Umbilical cord (tissue), 2 donors: ENCODE data around the gene ARID1B. TPM values are rescaled to one million over a fixed set of nuclear protein-coding genes. Genes with fewer than 3 reads are reported as not detected.
"Not testable (repeated sequence)": the region's sequence is repeated elsewhere in the genome, so short reads cannot be mapped to it uniquely, and the experiment has no call there.

Source experiments
- DNase-seq: peaks from one replicate; pipeline ENCODE4 v3.0.0-alpha.2; 2015; ENCODE audit warnings: low spot score
- total RNA-seq: library from RNA; depleted of rRNA; stranded (reverse); fragments of >200 nt; gene quantifications from one replicate; pipeline ENCODE4 v1.2.3, GENCODE V29; 2014; ENCODE audit warnings: low replicate concordance; ENCODE audit not compliant: insufficient read depth

ARID1B gene
- total RNA-seq, 1 donor from 2014 or later = 102 TPM

DNA sequence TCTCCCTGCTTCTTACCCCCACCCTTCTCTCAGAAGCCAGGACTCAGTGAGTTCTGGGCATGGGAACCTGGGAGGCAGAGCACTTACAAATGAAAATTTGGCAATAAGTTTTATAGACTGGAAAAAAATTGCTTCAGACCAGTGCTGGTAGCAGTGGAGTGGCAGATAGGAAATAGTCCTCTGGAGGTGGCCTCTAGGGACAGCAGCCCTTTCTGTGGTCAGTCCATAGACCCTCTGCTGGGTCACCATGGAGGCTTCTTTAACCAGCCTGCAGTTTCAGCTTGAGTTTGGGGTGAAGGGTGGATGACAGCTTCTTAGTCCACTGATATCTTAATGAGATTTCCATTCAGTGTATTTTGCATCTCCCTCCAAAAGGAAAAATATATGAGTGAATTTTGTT is 179.1 kb downstream of the ARID1B start:
- no peak for DNase-seq

DNA sequence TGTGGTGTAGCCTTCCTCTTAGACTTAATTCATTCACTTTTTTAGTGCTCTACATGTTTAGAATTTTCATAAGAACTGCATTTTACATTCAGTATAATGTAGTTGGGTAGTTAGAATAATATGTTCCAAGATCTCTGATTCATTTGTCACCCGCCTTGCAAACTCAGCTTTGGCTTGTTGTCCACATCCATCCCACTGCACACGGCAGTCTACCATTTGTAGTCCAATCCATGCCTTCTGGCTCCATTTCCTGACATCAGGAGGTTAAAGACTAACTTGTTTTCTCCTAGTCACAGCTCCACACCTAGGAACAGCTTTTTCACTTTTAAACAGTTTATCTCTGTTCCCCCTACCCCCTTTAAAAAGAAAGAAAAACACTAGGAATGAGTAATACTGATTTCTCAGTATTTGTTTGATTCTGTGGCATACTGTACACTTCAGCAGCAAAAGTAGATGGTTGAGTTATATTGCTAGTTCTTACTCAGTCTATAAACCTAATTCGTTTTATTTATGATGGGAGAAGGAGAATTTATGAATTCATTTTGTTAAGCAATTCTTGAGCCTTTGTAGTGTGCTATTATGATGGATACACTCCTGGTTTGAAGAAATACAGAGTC is 180.9 kb downstream of the ARID1B start:
- DNase-seq = no peak

DNA sequence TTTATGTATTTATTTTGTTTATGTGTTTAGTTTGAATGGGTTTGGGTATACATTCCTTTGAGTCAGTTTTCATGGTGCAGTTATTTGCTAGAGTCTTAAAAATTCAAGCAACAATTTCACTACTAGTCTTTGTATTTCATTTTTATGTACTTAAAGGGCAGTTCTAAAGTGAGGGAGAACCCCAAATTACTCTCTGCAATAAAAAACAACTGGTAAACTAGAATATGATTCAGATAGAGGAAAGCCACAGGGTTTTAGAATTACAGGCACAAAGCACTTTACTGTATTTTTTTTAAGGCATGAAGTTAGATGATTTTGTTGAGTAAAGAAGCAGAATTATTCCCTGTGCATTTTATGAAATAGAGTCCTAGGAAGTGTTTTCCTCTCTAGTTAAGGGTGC is 183.3 kb downstream of the ARID1B start:
- DNase-seq = no peak

DNA sequence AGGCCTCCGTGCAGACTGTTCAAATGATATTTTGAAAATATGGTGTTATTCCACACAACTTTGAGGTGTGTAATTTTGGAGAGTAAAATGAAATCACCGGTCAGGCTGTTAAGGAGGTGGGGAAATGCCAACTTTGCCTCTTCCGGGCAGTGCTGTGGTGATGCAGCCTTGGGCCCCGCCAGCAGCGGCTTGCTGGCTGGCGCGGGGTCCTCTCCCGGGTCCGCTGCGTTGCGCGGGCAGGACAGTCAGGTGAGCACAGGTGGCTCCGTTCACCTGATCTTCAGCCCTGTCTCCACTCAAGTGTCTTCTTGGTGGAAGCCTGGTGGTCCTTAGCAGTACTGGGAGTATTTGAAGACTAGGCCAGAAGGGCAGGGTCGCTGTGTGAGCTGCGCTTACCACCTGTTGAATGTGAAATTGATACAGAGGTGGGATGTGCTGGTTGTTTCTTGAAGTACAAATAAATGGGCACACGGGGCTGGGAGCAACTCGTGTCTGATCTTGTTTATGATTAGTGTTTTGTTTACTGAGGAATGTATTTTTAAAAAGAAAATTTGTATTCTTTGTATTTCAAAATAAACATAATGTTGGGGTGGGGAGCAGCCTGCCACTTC is 184.2 kb downstream of the ARID1B start:
- DNase-seq = no peak

DNA sequence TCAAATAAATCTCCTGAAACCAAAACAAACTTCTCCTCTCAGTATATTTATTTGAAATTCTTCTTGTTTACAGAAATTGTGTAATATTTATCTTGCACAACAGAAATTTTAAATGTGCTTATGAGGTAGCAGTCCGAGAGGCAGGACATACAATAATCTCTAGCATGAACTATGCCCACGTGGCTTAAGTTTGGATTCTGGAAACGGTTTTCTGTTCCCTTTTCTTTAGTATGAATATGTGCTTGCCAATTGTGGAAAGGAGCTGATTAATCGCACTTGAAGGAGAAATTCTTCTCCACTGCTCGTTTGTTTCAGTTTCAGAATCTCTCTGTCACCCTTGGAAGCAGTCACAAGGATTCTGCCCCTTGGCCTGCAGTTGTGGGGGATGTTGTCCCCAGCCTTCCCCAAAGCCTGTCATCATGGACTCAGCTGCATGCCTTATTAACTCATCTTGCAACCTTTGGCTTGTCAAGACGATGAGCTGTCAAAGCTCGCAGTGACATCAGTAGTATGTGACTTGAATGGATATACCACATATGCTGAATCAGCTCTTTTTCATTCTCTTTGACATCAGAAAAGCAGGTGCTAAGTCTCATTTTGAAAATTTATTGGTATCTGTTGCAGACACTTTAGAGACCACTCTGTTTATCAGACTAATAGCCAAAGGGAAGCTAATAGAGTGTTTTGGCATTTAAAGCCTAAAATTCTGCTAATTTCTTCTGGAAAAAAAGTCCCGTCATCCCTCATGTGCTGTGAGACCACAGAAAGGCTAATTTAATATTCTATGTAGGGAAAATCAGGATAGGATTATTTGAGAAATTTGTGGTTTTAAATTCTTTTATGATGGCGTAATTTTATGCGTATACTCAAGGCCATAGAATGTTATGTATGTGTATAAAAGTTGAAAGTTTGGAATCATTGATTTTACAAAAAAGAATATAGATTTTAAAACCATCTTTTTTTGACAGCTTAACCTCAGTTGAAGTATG is 186.8 kb downstream of the ARID1B start:
- no peak for DNase-seq

DNA sequence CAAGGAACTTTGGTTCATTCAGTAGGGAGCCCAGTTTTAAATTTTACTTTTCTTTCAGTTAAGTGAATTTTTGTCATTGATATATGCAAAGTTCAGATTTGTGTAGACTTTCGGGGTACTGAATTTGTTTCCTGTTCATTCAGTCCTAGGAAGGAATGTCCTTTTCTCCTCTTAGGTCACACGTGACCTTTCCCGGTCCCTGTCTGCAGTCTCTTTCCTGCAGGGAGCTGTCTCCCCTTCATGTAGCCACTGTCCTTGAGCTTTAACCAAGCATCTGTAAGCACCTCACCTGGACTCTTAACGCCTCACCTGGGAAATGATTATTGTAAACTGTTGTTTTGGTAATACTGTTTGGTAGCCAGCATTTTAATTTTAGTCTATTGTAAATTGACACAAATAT is 190.7 kb downstream of the ARID1B start:
- no peak for DNase-seq

DNA sequence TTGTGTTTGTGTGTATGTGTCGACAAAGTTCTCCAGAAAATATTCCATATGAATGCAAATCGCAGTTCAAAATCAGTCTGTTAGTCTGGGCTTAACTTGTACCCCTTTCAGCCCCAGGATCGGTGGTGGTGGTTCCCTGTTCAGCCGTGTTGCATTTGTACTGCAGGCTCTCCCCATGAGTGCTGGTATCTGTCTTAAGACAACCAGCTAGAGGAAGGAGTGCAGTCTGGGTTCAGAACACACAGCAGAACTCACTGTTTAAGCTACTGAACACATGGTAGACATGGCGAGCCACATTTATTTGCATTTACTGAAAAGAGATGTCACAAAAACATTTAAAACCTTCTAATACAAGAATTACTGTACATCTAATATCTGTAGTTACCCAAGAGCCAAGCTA is 192.1 kb downstream of the ARID1B start:
- no peak for DNase-seq

DNA sequence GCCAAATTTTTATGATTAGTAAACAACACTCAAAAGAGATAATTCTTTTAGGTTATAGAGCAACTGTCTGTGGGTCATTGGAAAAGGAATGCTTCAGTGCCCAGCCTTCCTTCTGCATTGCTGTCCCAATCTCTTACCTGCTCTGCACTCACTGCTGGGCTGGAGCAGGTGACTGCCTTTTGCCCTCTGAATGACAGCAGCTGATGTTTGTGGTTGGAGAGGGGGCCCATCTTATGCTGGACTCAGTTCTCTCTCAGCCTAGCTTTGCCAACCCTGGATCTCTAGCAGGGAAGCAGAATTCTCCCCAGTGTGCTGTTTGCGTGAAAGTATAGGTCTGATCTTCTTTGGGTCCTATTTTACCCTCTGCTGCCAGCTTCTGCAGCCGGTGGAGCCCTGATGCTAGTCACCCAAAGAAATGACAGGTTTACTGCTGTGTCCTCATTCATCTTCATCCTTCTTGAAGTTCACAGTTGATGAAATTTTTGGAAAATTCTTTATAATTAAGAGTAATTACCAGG is 193.5 kb downstream of the ARID1B start:
- no peak for DNase-seq

DNA sequence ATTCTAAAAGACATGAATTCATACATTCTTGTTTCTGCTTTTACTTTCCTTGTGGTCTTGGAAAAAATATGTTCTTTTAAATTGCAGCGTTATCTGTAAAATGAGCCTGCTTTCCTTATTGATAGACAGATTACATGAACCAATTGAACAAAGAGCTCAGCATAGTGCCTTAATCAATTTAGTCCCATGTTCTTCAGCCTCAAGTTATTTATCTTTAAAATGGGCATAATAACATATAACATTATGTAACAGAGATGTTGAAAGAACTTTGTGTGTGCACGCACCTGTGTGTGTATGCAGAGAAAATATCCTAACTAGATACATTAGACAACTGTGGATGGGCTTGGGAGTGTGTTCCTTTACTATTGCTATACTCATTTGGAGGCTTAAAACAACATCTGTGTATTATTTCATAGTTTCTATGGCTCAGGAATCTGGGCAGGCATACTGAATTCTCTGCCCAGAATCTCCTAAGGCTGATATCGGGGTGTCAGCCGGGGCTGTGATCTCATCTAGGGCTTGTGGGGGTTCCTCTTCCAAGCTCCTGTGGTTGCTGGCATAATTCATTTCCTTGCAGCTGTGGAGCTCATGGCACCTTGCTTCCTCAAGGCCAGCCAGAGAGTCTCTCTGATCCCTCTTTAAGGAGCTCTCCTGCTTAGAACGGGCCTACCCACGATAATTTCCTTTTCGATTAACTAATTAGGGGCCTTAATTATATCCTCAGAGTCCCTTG is 194.1 kb downstream of the ARID1B start:
- no peak for DNase-seq

DNA sequence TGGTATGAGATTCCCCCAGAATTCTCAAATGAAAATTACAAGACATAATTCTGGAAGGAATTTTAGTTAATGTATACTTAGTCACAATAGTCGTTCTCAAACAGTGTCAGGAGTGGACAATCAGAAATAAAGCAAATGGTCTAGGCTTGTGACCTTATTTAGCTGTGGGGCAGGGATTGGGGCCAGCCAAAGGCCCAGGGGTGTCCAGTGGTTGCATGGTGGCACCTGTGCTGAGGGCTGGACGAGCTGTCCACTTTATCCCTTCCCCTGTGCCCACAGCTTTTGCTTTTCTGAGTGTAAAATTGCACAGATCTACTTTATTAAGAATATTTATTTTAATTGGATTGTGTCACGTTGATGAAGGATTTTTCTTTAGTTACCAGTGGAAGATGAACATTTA is 195.0 kb downstream of the ARID1B start:
- DNase-seq = no peak

DNA sequence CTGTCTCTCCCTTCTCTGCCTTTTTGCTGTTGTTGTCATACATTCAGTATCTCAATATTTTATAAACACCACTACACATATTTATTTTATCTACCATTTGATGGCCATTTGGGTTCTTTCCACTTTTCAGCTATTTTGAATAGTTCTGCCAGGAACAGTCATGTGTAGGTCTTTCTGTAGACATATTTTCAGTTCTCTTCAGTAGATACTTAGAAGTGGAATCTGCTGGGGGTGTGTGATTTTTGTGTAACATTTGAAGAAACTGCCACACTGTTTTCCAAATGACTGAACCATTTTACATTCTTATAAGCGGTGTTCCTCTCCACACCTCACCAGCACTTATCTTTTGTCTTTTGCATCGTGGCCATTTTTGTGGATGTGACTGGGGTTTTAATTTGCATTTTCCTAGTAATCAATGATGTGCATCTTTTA is 197.7 kb downstream of the ARID1B start:
- DNase-seq = no peak

DNA sequence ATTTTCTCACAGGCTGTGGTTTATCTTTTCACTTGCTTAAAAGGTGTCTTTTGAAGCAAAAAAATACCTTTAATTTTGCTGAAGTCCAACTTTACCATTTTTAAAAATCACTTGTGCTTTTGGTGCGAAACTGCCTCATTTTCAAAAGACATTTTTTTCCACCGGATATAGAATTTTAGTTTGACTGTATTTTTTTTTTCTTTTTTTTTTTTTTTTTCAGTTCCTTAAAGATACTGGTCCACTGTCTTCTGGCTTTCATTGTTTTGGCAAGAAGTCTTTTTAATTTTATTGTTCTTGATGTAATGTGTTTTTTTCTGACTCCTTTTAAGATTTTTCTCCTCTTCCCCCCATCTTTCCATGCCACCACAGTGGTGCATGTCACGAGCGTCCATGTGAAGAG is 198.2 kb downstream of the ARID1B start:
- no peak for DNase-seq

DNA sequence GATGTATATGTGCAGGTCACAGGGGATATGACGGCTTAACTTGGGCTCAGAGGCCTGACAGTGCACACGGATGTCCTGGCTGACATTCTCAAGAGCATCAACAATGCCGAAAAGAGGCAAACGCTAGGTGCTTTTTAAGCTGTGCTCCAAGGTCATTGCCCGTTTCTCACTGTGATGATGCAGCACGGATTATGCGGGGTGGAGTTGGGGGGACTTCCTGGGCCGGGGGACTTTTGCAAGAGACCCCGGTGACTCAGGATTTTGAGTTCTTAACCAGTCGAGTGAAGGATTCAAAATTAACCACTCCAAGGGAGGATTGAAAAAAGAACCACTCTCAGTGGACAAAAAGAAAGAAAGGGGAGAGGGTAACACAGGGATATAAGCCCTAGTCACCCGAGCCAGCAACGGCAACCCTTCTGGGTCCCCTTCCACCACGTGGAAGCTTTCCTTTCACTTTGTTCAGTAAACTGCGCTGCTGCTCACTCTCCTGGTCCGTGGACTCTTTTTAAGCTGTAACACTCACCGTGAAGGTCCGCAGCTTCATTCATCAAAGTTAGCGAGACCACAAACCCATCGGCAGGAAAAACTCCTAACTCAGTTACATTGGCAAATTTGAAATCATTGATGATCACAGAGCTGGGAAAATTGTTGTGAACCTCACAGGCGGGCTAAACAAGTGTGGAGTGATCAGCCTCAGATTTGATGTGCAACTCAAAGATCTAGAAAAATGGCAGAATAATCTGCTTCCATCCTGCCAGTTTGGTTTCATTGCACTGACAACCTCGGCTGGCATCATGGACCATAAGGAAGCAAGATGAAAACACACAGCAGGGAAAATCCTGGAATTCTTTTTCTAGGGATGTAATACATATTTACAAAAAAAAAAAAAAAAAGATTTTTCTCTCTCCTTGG is 199.3 kb downstream of the ARID1B start:
- no peak for DNase-seq

DNA sequence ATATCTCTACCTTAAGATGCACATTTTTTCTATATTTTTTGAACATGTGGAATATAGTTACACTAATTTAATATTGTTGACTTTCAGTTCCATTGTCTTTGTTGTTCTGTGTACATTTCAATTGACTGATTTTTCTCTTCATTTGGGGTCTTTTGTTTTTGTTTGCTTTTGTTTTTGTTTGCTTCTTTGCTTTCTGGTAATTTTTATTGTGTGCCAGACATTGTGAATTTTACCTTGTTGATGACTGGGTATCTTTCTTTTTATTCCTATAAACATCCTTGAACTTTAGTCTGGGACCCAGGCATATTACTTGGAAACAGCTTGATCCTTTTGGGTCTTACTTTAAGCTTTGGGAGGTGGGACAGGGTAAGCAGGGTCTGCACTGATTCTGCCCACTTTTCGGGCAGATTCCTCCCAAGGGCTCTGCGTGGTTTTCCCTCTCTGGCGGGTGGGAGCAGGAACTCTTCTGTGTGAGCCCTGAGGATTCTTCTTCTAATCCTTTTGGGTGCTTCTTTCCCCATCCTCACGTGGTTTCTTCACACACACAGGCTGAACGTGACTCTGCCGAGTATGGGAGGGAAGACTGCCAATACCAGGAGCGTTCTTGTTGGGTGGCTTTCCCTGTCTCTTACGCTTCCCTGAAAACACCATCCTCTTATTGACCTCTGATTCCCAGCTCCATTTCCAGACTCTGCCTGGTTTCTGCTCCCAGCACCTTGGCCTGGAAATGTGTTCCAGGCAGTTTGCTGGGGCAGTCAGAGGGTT is 200.5 kb downstream of the ARID1B start:
- DNase-seq = peak; percentile 40

DNA sequence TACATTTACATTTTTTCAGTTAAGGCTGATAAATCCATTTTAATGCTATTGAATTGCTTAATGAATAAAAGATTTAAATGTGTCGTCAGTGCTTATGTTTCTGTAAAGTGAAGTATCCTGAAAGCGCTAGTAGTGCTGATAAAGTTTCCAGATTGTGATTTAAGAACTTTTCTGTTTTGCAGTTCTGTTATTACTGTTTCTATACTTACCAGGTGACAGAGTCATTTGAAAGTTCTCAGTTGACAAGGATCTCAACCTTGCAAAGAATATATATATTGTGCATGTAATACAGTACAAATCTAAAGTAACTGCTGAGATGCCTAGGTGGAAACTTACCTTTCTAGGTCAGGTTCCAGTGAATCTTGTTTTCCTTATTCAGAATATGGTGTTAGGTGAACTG is 201.8 kb downstream of the ARID1B start:
- no peak for DNase-seq

DNA sequence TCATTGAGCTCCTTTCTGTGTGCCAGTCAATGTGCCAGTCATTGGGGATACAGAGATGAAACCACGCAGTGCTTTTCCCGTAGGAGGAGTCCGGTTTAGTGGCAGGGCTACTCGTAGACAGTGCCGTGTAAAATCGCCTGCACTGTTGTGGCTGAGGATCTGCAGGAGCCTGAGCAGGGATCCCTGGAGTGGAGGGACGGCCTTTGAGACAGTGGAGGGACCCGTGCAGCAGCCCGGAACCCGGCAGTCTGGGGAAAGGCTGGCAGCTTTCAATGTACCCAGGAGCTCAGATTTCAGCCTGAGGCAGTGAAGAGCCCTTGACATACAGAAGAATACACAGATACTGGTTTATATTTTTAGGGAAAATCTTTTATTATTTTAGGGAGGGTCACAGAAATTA is 203.3 kb downstream of the ARID1B start:
- DNase-seq = no peak

DNA sequence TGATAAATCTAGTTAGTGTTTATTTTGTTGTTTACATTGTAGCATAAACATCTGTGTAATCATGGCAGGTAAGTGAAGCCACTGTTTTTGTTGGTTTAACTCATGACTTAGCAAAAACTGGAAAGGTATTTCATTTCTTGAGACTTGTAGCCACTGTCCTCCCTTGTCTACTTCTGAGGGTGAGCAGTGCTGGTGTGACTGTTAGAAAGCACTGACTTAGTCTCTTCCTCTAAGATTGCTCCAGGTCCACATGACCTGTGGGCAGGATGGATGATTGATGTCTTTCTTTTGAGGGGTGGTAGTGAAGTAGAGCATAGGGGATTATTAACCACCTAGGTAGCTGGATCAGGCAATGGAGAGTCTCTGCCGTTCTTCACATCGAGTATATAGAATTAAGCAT is 203.8 kb downstream of the ARID1B start:
- DNase-seq = no peak

DNA sequence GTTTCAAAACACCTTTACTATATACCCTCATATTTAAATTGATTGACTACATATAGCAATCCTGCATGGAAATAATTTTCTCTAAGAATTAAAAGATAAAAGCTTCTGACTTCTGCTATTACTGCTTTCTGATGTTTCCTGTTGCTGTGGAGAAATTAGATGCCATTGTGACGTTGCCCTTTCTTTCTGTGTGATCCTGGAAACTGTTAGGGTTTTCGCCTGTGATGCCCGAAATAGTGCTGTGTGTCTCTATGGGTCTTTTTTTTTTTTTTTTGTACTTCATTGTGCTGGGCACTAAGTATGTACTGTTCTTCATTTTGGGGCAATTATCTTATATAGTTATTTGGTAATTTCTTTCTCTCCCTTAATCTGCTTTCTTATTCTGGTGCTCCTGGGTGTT is 205.0 kb downstream of the ARID1B start:
- no peak for DNase-seq

DNA sequence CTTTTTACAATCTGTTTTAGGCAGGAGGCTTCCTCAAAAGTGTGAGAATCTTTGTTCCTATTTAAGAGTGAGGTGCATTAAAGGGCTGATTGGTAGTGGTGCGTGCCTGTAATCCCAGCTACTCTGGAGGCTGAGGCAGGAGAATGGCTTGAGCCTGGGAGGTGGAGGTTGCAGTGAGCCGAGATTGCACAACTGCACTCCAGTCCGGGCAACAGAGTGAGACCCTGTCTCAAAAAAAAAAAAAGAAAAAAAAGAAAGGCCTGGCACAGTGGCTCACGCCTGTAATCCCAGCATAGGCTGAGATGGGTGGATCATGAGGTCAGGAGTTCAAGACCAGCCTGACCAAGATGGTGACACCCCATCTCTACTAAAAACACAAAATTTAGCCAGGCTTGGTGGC is 205.7 kb downstream of the ARID1B start:
- DNase-seq = not testable (repeated sequence)
